GM23338 (cell line): Measurements from ENCODE around the gene ZNF490. TPM values are rescaled to one million over a fixed set of nuclear protein-coding genes. Genes with fewer than 3 reads are reported as not detected.
A peak's percentile ranks its signal among the peaks of the same experiment; 100 is the strongest.

Experiments used
- ATAC-seq: fragments of 200-7000 bp; cut with Tn5 transposase; 3 replicates; pipeline ENCODE4 v1.9.1; 2020
- DNase-seq: peaks from one replicate; pipeline ENCODE4 v3.0.0-alpha.2; 2015; ENCODE audit warnings: low spot score
- H2AFZ ChIP-seq: fragments of 200-600 bp; sonication (generic); 2 replicates; pipeline ENCODE4 v1.8.0; 2016; ENCODE audit warnings: antibody characterized with exemption, mild to moderate bottlenecking, moderate library complexity
- H3F3A ChIP-seq: fragments of 200-600 bp; sonication (generic); replicated peaks from 2 replicates; pipeline ENCODE4 v1.8.0; 2017; ENCODE audit warnings: antibody characterized with exemption, mixed run types, low read depth
- H3K27ac ChIP-seq: fragments of 200-600 bp; sonication (generic); 2 replicates; pipeline ENCODE4 v1.6.1; 2016; ENCODE audit warnings: low read depth
- H3K27me3 ChIP-seq: fragments of 200-600 bp; sonication (generic); 2 replicates; pipeline ENCODE4 v1.8.0; 2016; ENCODE audit warnings: mild to moderate bottlenecking, mixed run types, moderate library complexity; ENCODE audit not compliant: insufficient read depth
- H3K36me3 ChIP-seq: fragments of 200-600 bp; sonication (generic); 2 replicates; pipeline ENCODE4 v1.8.0; 2016; ENCODE audit warnings: mild to moderate bottlenecking; ENCODE audit not compliant: insufficient read depth
- H3K4me1 ChIP-seq: fragments of 200-600 bp; sonication (generic); 2 replicates; pipeline ENCODE4 v1.8.0; 2016; ENCODE audit warnings: mild to moderate bottlenecking, moderate library complexity; ENCODE audit not compliant: insufficient read depth
- H3K4me2 ChIP-seq: fragments of 200-600 bp; sonication (generic); 2 replicates; pipeline ENCODE4 v1.7.1; 2017; ENCODE audit warnings: mixed run types
- H3K4me3 ChIP-seq: fragments of 200-600 bp; sonication (generic); 2 replicates; pipeline ENCODE4 v1.6.1; 2016; ENCODE audit warnings: mixed run types
- H3K79me2 ChIP-seq: fragments of 200-600 bp; sonication (generic); replicated peaks from 2 replicates; pipeline ENCODE4 v1.8.0; 2017; ENCODE audit warnings: mild to moderate bottlenecking; ENCODE audit not compliant: insufficient read depth
- H3K9me2 ChIP-seq: fragments of 200-600 bp; sonication (generic); 2 replicates; pipeline ENCODE4 v1.8.0; 2017; ENCODE audit not compliant: insufficient read depth
- H4K20me1 ChIP-seq: fragments of 200-600 bp; sonication (generic); replicated peaks from 2 replicates; pipeline ENCODE4 v1.8.0; 2017; ENCODE audit warnings: mild to moderate bottlenecking; ENCODE audit not compliant: insufficient read depth
- H3K27ac Mint-ChIP-seq: 2 replicates; pipeline ENCODE4 v1.8.0; 2020; ENCODE audit warnings: inconsistent platforms, mild to moderate bottlenecking, moderate library complexity, mixed read lengths
- H3K27me3 Mint-ChIP-seq: 3 replicates; pipeline ENCODE4 v1.8.0; 2022; ENCODE audit warnings: low read depth, mild to moderate bottlenecking, moderate library complexity, mixed read lengths, inconsistent platforms; ENCODE audit not compliant: insufficient read depth, poor library complexity
- H3K36me3 Mint-ChIP-seq: 3 replicates; pipeline ENCODE4 v1.8.0; 2021; ENCODE audit warnings: low read depth, mild to moderate bottlenecking, inconsistent platforms, moderate library complexity, mixed read lengths
- H3K4me1 Mint-ChIP-seq: 3 replicates; pipeline ENCODE4 v1.8.0; 2020; ENCODE audit warnings: mild to moderate bottlenecking, inconsistent platforms, mixed read lengths
- H3K4me3 Mint-ChIP-seq: 3 replicates; pipeline ENCODE4 v1.8.0; 2021; ENCODE audit warnings: moderate library complexity, mild to moderate bottlenecking, inconsistent platforms, mixed read lengths
- H3K9me3 Mint-ChIP-seq: 3 replicates; pipeline ENCODE4 v1.8.0; 2020; ENCODE audit warnings: moderate library complexity, mild to moderate bottlenecking, inconsistent platforms, mixed read lengths
- CREB1 ChIP-seq: fragments of 250-450 bp; sonication (Bioruptor Pico); IDR thresholded peaks from 2 replicates; pipeline ENCODE4 v1.5.0; 2020; ENCODE audit warnings: low read depth, mild to moderate bottlenecking, moderate library complexity
- CTCF ChIP-seq, 2 experiments: fragments of 200-600 bp in 1 of 2; sonication (generic) in 1 of 2; conservative IDR thresholded peaks; 2 replicates each; pipeline versions ENCODE4 v1.5.1 to v1.6.1; 2016 to 2017; ENCODE audit warnings: antibody characterized with exemption in 2 of 2, low read depth in 2 of 2, mild to moderate bottlenecking in 2 of 2, moderate library complexity in 1 of 2
- ETS1 ChIP-seq: IDR thresholded peaks from 2 replicates; pipeline ENCODE4 v1.6.1; 2016; ENCODE audit warnings: antibody characterized with exemption
- EZH2 ChIP-seq: fragments of 200-600 bp; sonication (generic); IDR thresholded peaks from one replicate; pipeline ENCODE4 v1.8.0; 2017; ENCODE audit warnings: antibody characterized with exemption, mild to moderate bottlenecking, low read depth; ENCODE audit not compliant: unreplicated experiment
- JUNB ChIP-seq: IDR thresholded peaks from one replicate; pipeline ENCODE4 v1.6.1; 2016; ENCODE audit warnings: antibody characterized with exemption; ENCODE audit not compliant: unreplicated experiment
- NANOG ChIP-seq: IDR thresholded peaks from 2 replicates; pipeline ENCODE4 v1.6.1; 2016; ENCODE audit warnings: antibody characterized with exemption, borderline replicate concordance
- POLR2AphosphoS5 ChIP-seq: IDR thresholded peaks from 2 replicates; pipeline ENCODE4 v1.6.1; 2016; ENCODE audit warnings: antibody characterized with exemption, low read depth
- REST ChIP-seq: IDR thresholded peaks from one replicate; pipeline ENCODE4 v1.6.1; 2018; ENCODE audit warnings: antibody characterized with exemption; ENCODE audit not compliant: unreplicated experiment
- ZNF114 ChIP-seq: fragments of 250-450 bp; sonication (Bioruptor Pico); IDR thresholded peaks from 2 replicates; pipeline ENCODE4 v1.5.0; 2020; ENCODE audit warnings: mild to moderate bottlenecking, moderate library complexity
- ZNF331 ChIP-seq: fragments of 250-450 bp; sonication (Bioruptor Pico); IDR thresholded peaks from 2 replicates; pipeline ENCODE4 v1.5.0; 2020; ENCODE audit warnings: low read depth, mild to moderate bottlenecking, moderate library complexity
- polyA plus RNA-seq: library from polyadenylated mRNA; unstranded; fragments of >200 nt; fragmentation: Nextera tagmentation; extraction: Ambion mirVana; gene quantifications from 2 replicates; pipeline ENCODE4 v1.2.1, GENCODE V29; 2016
- total RNA-seq: library from RNA; depleted of rRNA; stranded (reverse); fragments of >200 nt; shearing (Covaris generic); gene quantifications from 2 replicates; pipeline ENCODE4 v1.2.3, GENCODE V29; 2014

The ZNF490 gene
- total and polyA plus RNA-seq, 2 experiments from 2014 or later, result 1.4 to 7.3 TPM

GRCh38 chr19:12647490-12648071 is 37.0 kb upstream of the ZNF490 start (continued):
- TF ChIP-seq REST (no peak), POLR2AphosphoS5 (peak; percentile 37; the same call in 1 of the 2 replicates), CREB1 (CRISPR knock-in tag) (no peak), CTCF (conservative IDR thresholded peaks at IDR 0.05; ENCODE audit: low read depth in 2 of 2) (0 out of 4 replicates have a peak, but pooled peaks of 1 of the 2 experiments have one; percentile 4), ZNF331 (no peak), JUNB (no peak), ZNF114 (no peak), ETS1 (no peak)

GRCh38 chr19:12647047-12647446 is 36.4 kb upstream of the ZNF490 start:
- Mint-ChIP-seq H3K27ac (no peak overlapping the region), H3K9me3 (peaks cover 8% of the 10 kb centered on the region), H3K4me3 (no peak overlapping the region; the same call in 2 of the 3 replicates)

More at GRCh38 chr19:12647047-12647446, 36.4 kb upstream of the ZNF490 start:
- Histone ChIP-seq H3K79me2 (no peaks in the 10 kb centered on the region), H3K4me1 (no peaks in the 10 kb centered on the region), H3K27me3 (no peaks in the 10 kb centered on the region), H3K4me2 (peak overlapping the region; percentile 77; the same call in 1 of the 2 replicates), H3K9me2 (no peaks in the 10 kb centered on the region), H2AFZ (no peak overlapping the region), H3K36me3 (no peaks in the 10 kb centered on the region), H4K20me1 (no peaks in the 10 kb centered on the region), H3K27ac (no peak overlapping the region), H3K4me3 (0 out of 2 replicates have a peak overlapping the region, but pooled peaks have one; percentile 53), H3F3A (0 out of 2 replicates have a peak, but pooled peaks cover 7% of the 10 kb centered on the region)
- Mint-ChIP-seq H3K4me1 (peaks cover 2% of the 10 kb centered on the region; the same call in 2 of the 3 replicates), H3K27me3 (peaks cover 17% of the 10 kb centered on the region), H3K36me3 (peaks cover 21% of the 10 kb centered on the region)
- ATAC-seq (no peak), DNase-seq (no peak)
- TF ChIP-seq EZH2 (no peak), JUNB (no peak), NANOG (no peak), ETS1 (no peak)
